B cell (primary cell): ENCODE results near the gene NPHS1.

Experiments
- CTCF ChIP-seq: fragments of 200-600 bp; IDR thresholded peaks from one replicate; pipeline ENCODE4 v1.8.0; 2022; ENCODE audit warnings: antibody characterized with exemption, mild to moderate bottlenecking
- EZH2 ChIP-seq: IDR thresholded peaks from 2 replicates; pipeline ENCODE4 v1.6.1; 2012; ENCODE audit warnings: borderline replicate concordance, low read depth, mild to moderate bottlenecking, moderate library complexity, low read length; ENCODE audit not compliant: insufficient read depth, poor library complexity, severe bottlenecking

DNA sequence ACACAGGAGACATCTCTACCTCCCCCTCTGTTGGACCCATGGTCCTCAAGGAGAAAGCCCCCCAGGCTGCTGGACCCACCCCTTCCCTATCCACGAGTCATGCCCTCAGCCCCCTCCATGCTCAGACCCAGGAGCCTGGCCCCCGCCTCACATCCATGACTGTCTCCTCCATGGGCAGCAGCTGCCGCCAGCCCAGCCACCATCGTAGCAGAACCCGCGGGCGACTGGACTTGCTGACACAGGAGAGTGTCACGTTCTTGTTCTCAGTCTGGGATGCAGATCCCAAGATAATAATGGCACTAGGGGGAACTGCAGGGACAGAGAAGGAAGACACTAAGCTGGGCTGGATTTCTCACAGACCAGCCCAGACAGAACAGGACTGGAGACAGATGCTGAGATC is 3.8 kb downstream of the NPHS1 start:
- TF ChIP-seq CTCF (no peak), EZH2 (no peak)
